ENCODE data around the gene CMSS1. TPM values are rescaled to one million over a fixed set of nuclear protein-coding genes. Genes with fewer than 3 reads are reported as not detected.

Gene CMSS1
- total RNA-seq, 1 donor from 2014 or later: 45.7 TPM

Other genes starting within 250 kb of the CMSS1 start
- 0.10 and 0.22 TPM in 2 replicates for gene COL8A1, start 179.3 kb upstream of the CMSS1 start, total RNA-seq

Data from T-helper 1 cell treated with Interleukin-12 subunit alpha and Interleukin-12 subunit beta and Interleukin-4 antibody, amounts not matched to agents 30 ng/mL and 1 ng/mL, for 36 hours (primary cell).